Measurements from ENCODE around the gene NDUFA13.
A peak's percentile ranks its signal among the peaks of the same experiment; 100 is the strongest.

Gene NDUFA13

GRCh38 chr19:19530423-19530804 lies 14.4 kb downstream of the NDUFA13 start:
- no peak overlapping the region for H3K4me3 ChIP-seq (ENCODE audit: low read length)
- H3K27me3 ChIP-seq (replicated peaks; ENCODE audit: control insufficient read depth, insufficient read depth, low read length): no peaks in the 10 kb centered on the region
- peak overlapping the region; percentile 7 for H3K9ac ChIP-seq (ENCODE audit: low read length)
- H3K4me1 ChIP-seq (ENCODE audit: control insufficient read depth, insufficient read depth, low read length): peaks cover 12% of the 10 kb centered on the region
- H3K36me3 ChIP-seq (ENCODE audit: control insufficient read depth, insufficient read depth, low read length, severe bottlenecking): peaks cover 19% of the 10 kb centered on the region
- no peak for DNase-seq (ENCODE audit: low read depth)
- no peaks in the 10 kb centered on the region for H3K9me3 ChIP-seq (ENCODE audit: control insufficient read depth, low read length)

- Histone ChIP-seq H3K4me1 (ENCODE audit: control insufficient read depth, insufficient read depth, low read length) (peaks cover 12% of the 10 kb centered on the region), H3K36me3 (ENCODE audit: control insufficient read depth, insufficient read depth, low read length, severe bottlenecking) (peaks cover 19% of the 10 kb centered on the region), H3K9ac (ENCODE audit: low read length) (peak overlapping the region; percentile 7), H3K9me3 (ENCODE audit: control insufficient read depth, low read length) (no peaks in the 10 kb centered on the region), H3K27me3 (replicated peaks; ENCODE audit: control insufficient read depth, insufficient read depth, low read length) (no peaks in the 10 kb centered on the region), H3K4me3 (ENCODE audit: low read length) (no peak overlapping the region)
- DNase-seq (ENCODE audit: low read depth): no peak
Observed at GRCh38 chr19:19530889-19531288, 14.9 kb downstream of the NDUFA13 start.

GRCh38 chr19:19531951-19532805 lies 16.2 kb downstream of the NDUFA13 start:
- Histone ChIP-seq H3K27me3 (replicated peaks; ENCODE audit: control insufficient read depth, insufficient read depth, low read length) (no peaks in the 10 kb centered on the region), H3K9ac (ENCODE audit: low read length) (peak overlapping the region; percentile 56), H3K4me1 (ENCODE audit: control insufficient read depth, insufficient read depth, low read length) (peaks cover 12% of the 10 kb centered on the region), H3K9me3 (ENCODE audit: control insufficient read depth, low read length) (no peaks in the 10 kb centered on the region), H3K36me3 (ENCODE audit: control insufficient read depth, insufficient read depth, low read length, severe bottlenecking) (peaks cover 13% of the 10 kb centered on the region), H3K4me3 (ENCODE audit: low read length) (no peak overlapping the region)
- peak; percentile 92 for DNase-seq (ENCODE audit: low read depth)

GRCh38 chr19:19532806-19533701 lies 17.0 kb downstream of the NDUFA13 start:
- no peak for DNase-seq (ENCODE audit: low read depth)
- Histone ChIP-seq H3K9me3 (ENCODE audit: control insufficient read depth, low read length) (no peaks in the 10 kb centered on the region), H3K4me1 (ENCODE audit: control insufficient read depth, insufficient read depth, low read length) (peaks cover 13% of the 10 kb centered on the region), H3K4me3 (ENCODE audit: low read length) (no peak overlapping the region), H3K36me3 (ENCODE audit: control insufficient read depth, insufficient read depth, low read length, severe bottlenecking) (peaks cover 5% of the 10 kb centered on the region), H3K9ac (ENCODE audit: low read length) (no peak overlapping the region), H3K27me3 (replicated peaks; ENCODE audit: control insufficient read depth, insufficient read depth, low read length) (peaks cover 3% of the 10 kb centered on the region)

- peaks cover 3% of the 10 kb centered on the region for H3K27me3 ChIP-seq (replicated peaks; ENCODE audit: control insufficient read depth, insufficient read depth, low read length)
- H3K4me3 ChIP-seq (ENCODE audit: low read length): no peak overlapping the region
- DNase-seq (ENCODE audit: low read depth): no peak
- peaks cover 21% of the 10 kb centered on the region for H3K4me1 ChIP-seq (ENCODE audit: control insufficient read depth, insufficient read depth, low read length)
- H3K9ac ChIP-seq (ENCODE audit: low read length): no peak overlapping the region
- no peaks in the 10 kb centered on the region for H3K36me3 ChIP-seq (ENCODE audit: control insufficient read depth, insufficient read depth, low read length, severe bottlenecking)
- no peaks in the 10 kb centered on the region for H3K9me3 ChIP-seq (ENCODE audit: control insufficient read depth, low read length)
Observed at GRCh38 chr19:19533841-19534240, 17.8 kb downstream of the NDUFA13 start.

- no peaks in the 10 kb centered on the region for H3K36me3 ChIP-seq (ENCODE audit: control insufficient read depth, insufficient read depth, low read length, severe bottlenecking)
- H3K9ac ChIP-seq (ENCODE audit: low read length): no peak overlapping the region
- peaks cover 4% of the 10 kb centered on the region for H3K27me3 ChIP-seq (replicated peaks; ENCODE audit: control insufficient read depth, insufficient read depth, low read length)
- no peak overlapping the region for H3K4me3 ChIP-seq (ENCODE audit: low read length)
- H3K4me1 ChIP-seq (ENCODE audit: control insufficient read depth, insufficient read depth, low read length): peaks cover 22% of the 10 kb centered on the region
- no peak for DNase-seq (ENCODE audit: low read depth)
- no peaks in the 10 kb centered on the region for H3K9me3 ChIP-seq (ENCODE audit: control insufficient read depth, low read length)
Observed at GRCh38 chr19:19534556-19535265, 18.7 kb downstream of the NDUFA13 start.

- DNase-seq (ENCODE audit: low read depth): no peak
- H3K9ac ChIP-seq (ENCODE audit: low read length): no peak overlapping the region
- no peaks in the 10 kb centered on the region for H3K36me3 ChIP-seq (ENCODE audit: control insufficient read depth, insufficient read depth, low read length, severe bottlenecking)
- H3K27me3 ChIP-seq (replicated peaks; ENCODE audit: control insufficient read depth, insufficient read depth, low read length): peaks cover 9% of the 10 kb centered on the region
- no peak overlapping the region for H3K4me3 ChIP-seq (ENCODE audit: low read length)
- peaks cover 20% of the 10 kb centered on the region for H3K4me1 ChIP-seq (ENCODE audit: control insufficient read depth, insufficient read depth, low read length)
- H3K9me3 ChIP-seq (ENCODE audit: control insufficient read depth, low read length): no peaks in the 10 kb centered on the region
Observed at GRCh38 chr19:19535311-19536191, 19.5 kb downstream of the NDUFA13 start.

GRCh38 chr19:19537075-19538048 lies 21.3 kb downstream of the NDUFA13 start:
- Histone ChIP-seq H3K4me1 (ENCODE audit: control insufficient read depth, insufficient read depth, low read length) (peaks cover 11% of the 10 kb centered on the region), H3K9me3 (ENCODE audit: control insufficient read depth, low read length) (no peaks in the 10 kb centered on the region), H3K9ac (ENCODE audit: low read length) (no peak overlapping the region), H3K27me3 (replicated peaks; ENCODE audit: control insufficient read depth, insufficient read depth, low read length) (peaks cover 26% of the 10 kb centered on the region), H3K36me3 (ENCODE audit: control insufficient read depth, insufficient read depth, low read length, severe bottlenecking) (no peaks in the 10 kb centered on the region), H3K4me3 (ENCODE audit: low read length) (no peak overlapping the region)
- DNase-seq (ENCODE audit: low read depth): no peak

GRCh38 chr19:19538061-19538784 lies 22.2 kb downstream of the NDUFA13 start, which contains the start of gene CILP2:
Gene CILP2, plus strand, starts transcription at chr19:19538265. Its CDS starts 85 bp downstream, at chr19:19538350.
- no peak within 1 kb of the TSS for H3K4me3 ChIP-seq (ENCODE audit: low read length)
- peak; percentile 20 for DNase-seq (ENCODE audit: low read depth)
- H3K9me3 ChIP-seq (ENCODE audit: control insufficient read depth, low read length): no peaks in the 10 kb centered on the region
- no peak within 1 kb of the TSS for H3K9ac ChIP-seq (ENCODE audit: low read length)
- H3K36me3 ChIP-seq (ENCODE audit: control insufficient read depth, insufficient read depth, low read length, severe bottlenecking): no peaks in the 10 kb centered on the region
- peaks cover 30% of the 10 kb centered on the region for H3K27me3 ChIP-seq (replicated peaks; ENCODE audit: control insufficient read depth, insufficient read depth, low read length)
- H3K4me1 ChIP-seq (ENCODE audit: control insufficient read depth, insufficient read depth, low read length): peaks cover 11% of the 10 kb centered on the region
